OCI-LY1 (cell line): ENCODE measurements around the gene XYLT1.

Source experiments
- CTCF ChIP-seq: fragments of 200-600 bp; sonication (generic), shearing (Covaris generic); IDR thresholded peaks from 2 replicates; pipeline ENCODE4 v1.5.1; 2017; ENCODE audit warnings: mild to moderate bottlenecking, antibody characterized with exemption, low read length, moderate library complexity, mixed read lengths
- EZH2 ChIP-seq: fragments of 200-600 bp; sonication (generic), shearing (Covaris generic); IDR thresholded peaks from 2 replicates; pipeline ENCODE4 v1.8.0; 2017; ENCODE audit warnings: borderline replicate concordance, mixed run types, mild to moderate bottlenecking, antibody characterized with exemption, low read length, moderate library complexity, mixed read lengths

- TF ChIP-seq CTCF, result no peak
- no peak for TF ChIP-seq EZH2
These were observed 150.8 kb downstream of the XYLT1 start for GRCh38 chr16:17320009-17320408.
